HG03460 (cell line): ENCODE measurements around the gene SLX4IP.
"Not testable (repeated sequence)": the region's sequence is repeated elsewhere in the genome, so short reads cannot be mapped to it uniquely, and the experiment has no call there.

Experiments
- ATAC-seq: cut with Tn5 transposase; IDR thresholded peaks from one replicate; pipeline ENCODE4 v1.9.1; 2021; ENCODE audit not compliant: unreplicated experiment

The SLX4IP gene

DNA sequence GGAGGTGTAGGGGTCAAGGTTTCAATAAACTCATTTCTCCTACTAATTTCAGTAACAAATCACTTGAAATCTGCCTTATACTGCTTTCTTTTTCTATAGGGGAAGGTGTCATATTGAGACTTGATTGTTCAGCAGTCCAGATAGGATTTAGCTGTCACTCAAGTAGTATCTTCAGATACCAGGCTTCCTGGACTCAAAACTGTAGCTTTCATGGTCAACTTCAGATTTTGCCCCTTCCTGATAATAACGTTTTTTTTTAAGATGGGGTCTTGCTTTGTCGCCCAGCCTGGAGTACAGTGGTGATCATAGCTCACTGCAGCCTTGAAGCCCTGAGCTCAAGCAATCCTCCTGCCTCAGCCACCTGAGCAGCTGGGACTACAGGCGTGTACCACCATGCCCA, 160.9 kb downstream of the SLX4IP start:
- ATAC-seq, result no peak

DNA sequence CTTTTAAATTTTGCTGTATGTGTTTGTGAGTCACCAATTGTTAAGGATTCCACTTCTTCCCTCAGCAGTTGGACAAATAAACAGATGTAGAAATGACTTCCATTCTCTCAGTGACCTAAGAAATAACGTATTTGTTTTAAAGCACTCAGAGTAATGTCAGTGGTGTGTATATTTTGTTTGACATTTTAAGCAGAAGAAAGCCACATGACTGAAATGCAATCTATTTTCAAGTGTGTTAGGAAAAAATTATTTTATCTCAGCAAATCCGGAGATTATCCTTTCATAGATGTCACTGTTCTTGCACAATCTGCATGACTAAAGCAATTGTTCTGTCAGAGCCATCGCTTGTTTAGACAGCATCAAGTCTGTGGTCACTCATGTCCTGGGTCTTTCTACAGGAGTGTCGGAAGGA, 161.6 kb downstream of the SLX4IP start:
- no peak for ATAC-seq

DNA sequence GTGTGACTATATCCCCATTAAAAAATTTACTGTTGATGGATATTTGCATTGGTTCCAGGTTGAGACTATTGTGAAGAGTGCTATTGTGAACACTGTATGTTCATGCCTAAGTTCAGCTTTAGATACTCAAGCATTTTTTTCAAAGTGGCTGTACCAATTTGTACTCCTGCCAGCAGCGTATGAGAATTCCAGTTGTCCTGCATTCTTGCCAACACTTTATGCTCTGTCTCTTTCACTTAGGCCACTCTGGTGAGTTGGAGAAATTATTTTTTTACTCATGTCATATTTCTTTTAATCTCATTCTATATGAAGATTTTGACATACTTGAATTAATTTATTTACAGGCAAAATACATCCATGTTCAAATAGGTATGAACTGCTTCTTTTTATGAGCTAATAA, 162.5 kb downstream of the SLX4IP start:
- no peak for ATAC-seq

DNA sequence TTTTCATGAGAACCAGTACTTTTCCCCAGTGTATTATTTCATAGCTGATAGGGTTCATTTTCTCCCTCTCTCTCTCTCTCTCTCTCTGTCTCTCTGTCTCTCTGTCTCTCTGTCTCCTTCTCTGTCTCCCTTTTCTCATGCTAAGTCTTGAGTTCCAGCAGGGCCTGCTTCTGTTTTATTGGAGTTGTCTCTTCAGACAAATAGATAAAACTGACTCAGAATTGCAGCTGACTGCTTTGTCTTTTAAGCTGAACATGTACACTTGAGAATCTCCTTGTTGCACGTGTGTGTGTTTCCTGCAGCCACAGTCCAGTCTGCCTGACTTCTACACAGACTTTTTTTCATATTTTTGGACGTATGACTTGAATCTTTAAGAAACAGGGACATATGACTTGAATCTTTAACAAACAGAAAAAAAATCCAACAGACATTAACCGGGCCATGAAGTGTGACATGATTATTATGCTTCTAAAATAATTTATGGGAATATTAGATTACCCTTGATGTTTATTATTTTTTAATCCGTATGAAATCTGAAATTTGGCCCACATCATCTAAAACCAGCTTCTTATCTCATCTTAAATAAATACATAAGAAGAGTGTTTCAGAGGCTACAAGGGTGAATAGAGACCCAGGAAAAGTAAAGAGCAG, 167.2 kb downstream of the SLX4IP start:
- ATAC-seq, result no peak

DNA sequence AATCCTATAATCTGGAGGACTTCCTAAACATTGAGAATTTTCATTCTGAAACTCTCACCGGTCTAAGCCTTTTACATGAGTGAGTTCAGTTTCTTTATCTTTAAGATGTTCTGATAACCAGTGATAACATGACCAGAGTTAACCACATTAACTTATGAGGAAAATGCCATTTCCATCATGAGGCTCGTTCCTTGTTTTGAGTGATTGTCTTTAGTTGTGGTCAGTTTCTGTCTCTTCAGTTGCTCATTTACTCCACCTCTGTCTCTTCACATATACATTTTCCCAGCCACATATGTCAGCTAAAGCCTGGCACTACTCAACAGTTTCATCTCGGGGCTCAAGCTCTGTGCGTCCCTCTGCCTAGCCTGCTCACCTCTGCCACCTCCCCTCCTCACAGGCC, 168.3 kb downstream of the SLX4IP start:
- ATAC-seq, result no peak

DNA sequence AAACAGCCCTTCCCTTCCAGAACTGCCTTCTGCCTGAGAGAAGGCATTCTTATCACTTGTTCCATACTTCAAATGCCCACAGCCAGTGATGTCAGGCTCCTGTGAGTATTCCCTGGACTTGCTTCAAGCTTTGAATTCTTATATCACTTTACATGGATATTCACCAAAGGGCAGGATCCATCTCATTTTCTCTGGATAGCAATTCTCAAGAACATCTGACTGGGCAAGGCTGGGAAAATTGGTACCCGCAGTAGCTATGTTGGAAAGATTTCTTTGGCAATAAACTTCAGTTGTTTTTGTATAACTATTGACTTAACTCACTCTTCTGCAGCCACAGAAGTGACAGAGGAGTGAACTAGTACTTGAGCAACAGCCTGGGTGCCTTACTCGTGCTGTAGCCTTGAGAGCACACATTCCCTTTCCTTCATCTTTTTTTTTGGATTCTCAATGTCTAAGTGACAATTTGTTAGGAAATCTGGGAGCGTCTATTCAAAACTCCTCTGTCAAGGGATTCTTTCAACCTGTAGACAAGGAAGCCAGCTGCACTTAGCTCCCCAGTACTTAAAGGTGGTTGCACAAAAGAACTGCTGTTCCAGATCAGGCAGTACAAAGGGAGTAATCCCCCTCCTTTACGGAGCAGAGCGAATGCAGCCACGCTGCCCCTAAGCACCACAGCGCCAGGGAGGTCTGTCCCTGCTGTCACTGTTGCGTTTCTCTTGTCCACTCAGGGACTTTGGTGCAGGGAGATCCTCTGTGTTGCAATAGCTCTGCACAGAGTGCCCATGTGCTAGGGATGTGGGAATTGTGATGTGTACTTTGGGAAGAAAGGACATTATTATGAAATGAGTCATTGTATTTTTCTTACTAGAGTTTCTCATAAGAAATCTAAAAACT, 169.1 kb downstream of the SLX4IP start:
- ATAC-seq, result no peak

DNA sequence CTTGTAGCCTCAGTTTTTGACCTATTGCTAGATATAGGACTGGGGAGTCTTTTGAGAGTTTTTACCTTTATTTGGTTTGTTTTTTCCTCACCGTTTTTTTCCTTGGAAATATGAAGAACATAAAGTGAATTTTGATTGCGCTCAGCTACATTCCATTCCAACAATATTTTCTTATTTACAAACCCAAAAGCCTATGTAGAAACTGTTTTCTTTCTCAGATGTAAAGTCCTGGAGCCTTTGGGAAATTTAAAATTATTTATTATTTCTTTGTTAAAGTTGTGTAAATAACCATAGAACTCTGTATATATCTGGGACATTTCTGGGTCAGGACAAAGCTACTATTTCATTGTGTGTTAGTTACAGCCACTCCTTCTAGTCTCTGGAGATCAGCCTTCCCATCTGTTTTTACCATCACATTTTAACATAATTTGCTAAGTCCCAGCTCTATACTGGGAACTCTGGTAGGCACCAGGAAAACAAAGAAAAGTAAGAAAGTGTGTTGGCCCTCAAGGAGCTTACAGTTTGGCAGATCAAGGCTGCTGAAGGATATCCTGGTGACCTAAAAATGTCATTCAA, 169.8 kb downstream of the SLX4IP start:
- ATAC-seq, result no peak

DNA sequence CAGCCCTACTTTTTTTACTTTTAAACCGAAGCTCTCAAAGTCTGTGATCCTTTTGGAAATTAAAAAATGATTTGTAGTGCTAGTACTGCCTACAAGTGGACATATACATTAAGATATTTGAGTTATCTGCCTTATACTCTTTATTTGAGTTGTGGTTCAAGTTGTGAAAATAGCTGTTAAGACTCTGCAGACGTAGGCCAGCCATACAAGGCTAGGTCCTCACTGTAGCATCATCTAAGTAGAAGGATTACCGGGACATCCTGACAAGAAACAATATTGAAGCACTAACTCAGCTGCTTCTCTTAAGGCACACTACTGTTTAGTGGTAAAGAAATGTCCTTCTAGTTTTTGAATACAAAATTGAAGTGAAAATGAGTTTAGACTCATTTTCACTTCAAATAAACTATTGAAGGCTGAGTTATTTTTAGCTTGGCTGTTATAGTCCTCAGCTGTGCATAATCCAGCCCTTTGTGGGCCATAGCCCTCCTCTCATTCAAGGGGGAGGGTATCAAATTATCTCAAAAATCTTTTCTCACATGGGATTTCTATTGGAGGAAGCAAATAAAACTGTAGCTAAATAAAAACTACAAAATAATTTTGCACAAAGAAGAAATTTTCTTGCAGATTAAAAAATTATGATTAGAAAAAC, 170.6 kb downstream of the SLX4IP start:
- ATAC-seq, result no peak

DNA sequence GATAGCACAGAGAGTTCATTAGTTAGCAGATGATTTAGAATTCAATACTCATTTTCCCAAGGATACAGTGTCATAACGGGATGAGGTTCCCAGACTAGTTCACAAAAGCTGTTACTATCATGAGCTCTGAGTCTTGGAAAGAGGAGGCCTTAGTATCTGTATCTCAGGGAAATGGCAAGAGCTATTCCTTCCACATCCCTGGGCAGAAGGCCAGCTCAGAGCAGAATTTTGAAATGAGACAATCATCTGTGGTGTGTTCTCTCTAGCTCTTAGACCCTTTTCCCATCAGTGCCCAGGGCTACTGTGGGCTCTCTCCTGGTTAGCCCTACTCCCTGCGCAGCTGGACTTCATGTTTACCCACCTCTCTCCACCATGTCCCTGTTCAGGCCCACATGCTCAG, 174.2 kb downstream of the SLX4IP start:
- ATAC-seq, result no peak

DNA sequence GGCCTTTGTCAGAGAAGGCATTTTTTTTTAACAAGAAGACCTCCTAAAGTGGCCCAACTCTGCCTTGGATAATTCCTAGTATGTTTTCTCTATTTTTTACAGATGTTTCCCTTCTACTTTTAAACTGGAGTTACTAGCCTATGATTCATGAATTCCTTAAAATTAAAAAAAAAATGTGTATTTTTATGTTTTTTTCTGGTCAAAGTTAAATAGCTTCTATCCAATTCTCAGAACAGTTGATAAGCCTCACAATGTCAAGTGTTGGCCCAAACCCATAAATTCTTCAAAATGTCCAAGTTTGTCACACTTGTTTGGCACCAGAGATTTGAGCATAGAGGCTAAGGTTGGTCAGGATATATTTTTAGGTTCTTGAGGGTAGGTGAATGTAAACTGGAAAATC, 174.7 kb downstream of the SLX4IP start:
- no peak for ATAC-seq

DNA sequence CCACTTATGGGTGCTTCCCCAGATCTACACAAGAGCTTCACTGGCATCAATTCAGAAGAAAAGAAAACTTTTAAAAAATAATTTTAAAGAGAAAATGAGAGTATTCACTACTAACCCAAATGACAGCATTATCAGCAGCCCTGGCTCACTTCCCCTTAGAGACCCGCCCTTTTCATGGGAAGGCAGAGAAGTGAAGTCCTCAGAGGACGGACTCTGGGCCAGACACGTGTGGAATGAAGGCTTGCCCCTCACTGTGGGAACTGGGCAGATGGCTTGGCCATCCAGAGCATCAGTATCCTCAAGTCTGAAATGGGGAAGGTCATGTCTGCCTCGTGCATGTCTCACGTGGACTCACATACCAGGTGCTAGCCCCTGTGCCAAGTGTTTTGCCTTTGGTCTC, 175.1 kb downstream of the SLX4IP start:
- ATAC-seq, result no peak

DNA sequence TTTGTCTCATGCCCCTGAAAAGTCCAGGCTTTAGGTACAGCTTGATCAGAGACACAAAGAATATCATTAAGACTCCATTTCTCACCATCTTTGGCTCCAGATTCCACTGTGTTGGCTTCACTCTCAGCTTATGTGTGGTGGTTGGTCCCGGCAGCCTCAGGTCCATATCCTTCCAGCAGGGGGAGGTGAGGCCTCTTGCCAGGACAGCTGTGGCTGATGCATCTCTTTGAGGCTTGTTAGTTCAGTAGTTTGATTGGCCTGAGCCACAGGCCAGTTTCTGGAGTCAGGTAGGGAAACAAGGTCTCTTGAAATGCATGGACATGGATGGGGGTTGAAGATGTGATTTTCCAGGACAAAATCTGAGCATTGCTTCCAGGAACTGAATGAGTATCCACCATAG, 176.3 kb downstream of the SLX4IP start:
- no peak for ATAC-seq

DNA sequence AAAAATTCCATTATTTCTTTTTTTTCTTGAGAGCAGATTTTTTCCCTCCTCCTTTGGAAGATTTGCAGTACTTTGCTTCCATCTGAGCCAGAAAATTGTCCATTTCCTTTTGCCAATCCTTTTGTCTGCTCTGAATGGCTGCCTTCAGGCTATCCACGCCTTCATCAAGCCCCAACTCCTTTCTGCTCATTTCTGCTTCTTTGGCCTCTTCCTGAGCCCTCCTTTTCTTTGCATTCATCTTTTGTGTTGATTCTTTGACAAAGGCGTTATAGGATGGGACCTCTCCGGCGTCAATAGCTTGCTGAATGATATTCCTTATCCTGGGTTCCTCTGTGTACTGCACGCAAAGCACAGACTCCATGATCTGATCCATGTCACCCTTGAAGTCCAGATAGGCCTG, 178.3 kb downstream of the SLX4IP start:
- not testable (repeated sequence) for ATAC-seq

DNA sequence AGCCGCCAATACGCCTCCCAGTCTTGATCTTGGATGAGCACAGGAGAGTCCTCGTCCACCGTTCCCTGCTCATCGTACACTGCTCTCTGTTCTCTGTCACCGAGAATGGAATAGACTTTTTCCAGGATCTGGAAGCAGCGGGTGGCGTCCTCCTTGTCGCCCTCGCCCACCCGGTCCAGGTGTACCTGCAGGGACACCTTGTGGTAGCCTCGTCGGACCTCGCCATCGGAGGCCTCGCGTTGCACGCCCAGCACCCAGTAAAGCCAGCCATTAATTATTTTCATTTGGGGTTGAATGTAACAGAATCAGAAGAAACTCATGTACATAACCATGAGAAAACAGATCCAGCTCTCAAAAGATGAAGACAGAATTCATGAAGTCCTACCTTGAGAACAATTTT, 178.8 kb downstream of the SLX4IP start:
- no peak for ATAC-seq

DNA sequence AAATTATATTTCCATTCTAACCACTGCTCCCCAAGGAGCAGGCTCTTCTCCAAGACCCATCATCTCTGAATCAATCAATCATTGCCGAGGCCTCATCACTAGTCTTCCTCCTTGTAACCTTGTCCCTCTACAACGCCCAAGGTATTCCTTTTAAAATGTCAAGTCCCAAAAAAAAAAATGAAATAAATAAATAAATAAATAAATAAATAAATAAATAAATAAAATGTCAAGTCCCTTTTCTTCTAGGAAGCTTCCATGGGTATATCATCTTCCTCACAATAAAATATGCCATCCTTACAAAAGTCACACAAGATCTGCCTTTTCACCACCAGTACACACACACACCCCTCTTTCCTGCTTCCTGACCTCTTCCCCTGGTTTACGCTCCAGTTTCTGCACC, 181.1 kb downstream of the SLX4IP start:
- ATAC-seq, result no peak

DNA sequence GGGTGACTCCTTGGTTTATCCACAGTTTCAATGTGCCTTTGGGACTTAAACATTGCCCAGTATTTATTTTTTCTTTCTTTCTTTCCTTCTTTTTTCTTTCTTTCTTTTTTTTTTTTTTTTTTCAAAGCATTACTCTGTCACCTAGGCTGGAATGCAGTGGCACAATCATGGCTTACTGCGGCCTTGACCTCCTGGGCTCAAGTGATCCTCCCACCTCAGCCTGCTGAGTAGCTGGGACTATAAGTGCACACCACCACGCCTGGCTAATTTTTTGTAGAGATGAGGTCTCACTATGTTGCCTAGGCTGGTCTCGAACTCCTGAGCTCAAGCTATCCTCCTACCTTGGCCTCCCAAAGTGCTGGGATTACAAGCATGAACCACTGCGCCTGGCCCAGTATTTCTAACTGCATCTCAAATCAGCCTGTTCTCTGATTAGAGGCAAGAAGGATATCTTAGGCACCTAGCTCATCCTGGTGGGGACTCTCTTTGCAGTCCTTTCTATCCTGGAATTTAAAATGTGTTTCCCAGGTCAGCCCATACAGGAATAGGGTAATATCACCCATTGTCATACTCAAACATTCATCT, 182.5 kb downstream of the SLX4IP start:
- not testable (repeated sequence) for ATAC-seq

DNA sequence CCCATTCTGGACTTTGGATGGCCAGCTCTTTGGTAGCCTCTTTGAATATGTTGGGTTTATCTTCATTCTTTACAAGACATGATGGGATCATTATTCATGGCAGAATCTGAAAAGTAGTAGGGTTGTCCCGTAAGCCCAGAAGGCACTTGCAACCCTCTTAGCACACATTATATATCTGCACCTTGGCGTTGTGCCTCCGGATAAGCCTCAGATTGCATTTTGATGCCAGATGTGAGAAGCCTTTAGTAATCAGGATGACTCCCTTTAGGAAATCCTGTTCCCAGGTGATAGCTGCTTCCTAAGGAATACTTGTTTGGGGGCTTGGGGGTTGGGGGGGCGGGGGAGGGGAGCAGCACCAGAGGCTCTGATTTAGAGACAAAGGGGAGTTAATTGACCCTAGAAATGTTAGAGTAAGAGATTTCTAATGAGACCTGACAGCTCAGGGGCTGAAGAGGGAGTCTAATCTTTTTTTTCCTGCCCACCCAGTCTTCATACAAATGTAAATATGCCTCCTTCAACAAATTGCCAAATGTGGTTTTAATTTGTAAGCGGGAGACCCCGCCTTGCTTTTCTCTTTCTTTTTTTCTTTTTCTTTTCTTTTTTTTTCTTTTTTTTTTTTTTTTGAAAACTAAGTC, 183.6 kb downstream of the SLX4IP start:
- no peak for ATAC-seq

DNA sequence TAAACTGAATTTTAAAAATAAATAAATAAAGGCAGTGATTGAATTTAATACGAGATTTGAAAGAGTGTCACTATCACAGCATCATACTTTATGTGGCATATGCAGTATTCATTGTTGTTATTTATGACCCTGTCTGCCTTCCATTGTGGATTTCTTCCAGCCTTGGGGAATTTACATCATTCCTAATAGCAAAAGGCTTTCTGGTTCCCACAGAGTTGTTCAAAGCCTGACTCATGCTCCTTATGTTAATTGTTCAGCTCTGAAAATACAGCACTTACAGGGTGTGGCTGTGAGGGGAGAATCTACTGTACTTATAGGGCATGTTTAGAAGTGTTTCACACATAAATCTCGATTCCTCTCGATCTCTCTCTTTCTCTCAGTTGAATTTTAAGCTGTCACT, 184.3 kb downstream of the SLX4IP start:
- no peak for ATAC-seq

DNA sequence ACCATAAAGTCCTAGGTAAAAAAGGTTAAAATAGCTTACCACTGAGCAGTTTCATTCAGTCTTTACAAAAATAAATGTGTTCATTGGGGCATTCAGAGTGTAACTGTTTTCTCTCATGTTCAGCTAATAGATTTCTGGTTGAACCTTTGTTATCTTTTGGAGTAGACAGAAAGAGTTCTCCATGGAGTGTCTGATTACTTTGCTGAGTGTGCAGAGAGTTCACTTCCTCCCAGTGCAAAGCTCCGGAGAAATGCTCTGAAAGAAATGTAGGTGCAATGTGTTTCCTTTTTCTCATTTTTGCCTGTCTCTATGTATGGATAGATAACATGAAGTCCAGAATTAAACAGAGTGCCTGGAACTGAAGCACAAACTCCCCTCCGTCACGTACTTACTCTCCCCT, 186.0 kb downstream of the SLX4IP start:
- no peak for ATAC-seq

DNA sequence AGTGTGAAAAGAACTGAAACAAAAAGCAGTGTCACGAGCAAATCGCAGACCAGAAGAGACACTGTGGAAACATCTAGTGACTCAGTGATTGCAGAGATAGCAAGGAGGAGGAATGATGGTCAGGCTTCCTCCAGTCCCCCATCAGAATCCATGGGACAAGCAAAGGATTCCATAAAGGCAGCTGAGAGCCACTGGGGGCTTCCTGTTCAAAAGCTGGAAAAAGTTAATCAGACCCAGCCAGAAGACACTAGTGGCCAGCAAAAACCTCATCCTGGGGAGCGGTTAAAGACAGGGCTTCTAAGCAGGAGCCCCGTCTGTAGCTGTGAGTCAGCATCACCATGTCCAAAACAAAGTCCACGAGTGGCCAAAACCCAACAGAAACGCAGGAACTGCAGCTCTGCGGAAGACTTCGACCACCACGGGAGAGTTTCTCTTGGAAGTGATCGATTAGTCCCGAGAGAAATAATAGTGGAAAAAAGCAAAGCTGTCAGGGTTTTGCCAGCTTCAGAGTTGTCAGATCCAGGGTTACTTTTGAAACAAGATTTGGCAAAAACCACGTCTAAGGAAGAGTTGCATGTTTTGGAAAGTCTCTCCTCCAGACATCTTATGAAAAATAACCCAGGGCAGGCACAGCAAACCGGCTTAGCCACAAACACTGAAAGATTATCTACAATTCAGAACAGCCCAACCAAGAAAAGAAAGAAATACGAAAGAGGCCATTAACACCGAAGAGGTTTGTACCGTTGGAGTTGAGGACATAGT, 187.7 kb downstream of the SLX4IP start:
- no peak for ATAC-seq
